Vagina (tissue), 2 donors: ENCODE data around the gene GMEB1.
"Not testable (repeated sequence)": the region's sequence is repeated elsewhere in the genome, so short reads cannot be mapped to it uniquely, and the experiment has no call there.

Experiments
- CTCF ChIP-seq, 3 experiments: fragments of 450-650 bp in 2 of 3; fragments of 200-600 bp in 1 of 3; sonication (generic) in 1 of 3; IDR thresholded peaks; one replicate each; pipeline ENCODE4 v1.5.1; 2017 to 2019; ENCODE audit warnings: antibody characterized with exemption in 3 of 3, mild to moderate bottlenecking in 2 of 3, moderate library complexity in 2 of 3
- POLR2A ChIP-seq, 2 donors: fragments of 450-650 bp; IDR thresholded peaks; one replicate each; pipeline ENCODE4 v1.6.1; 2017; ENCODE audit warnings: antibody characterized with exemption in 2 of 2, mild to moderate bottlenecking in 2 of 2, moderate library complexity in 2 of 2
- POLR2AphosphoS5 ChIP-seq, 2 donors: sonication (generic); formaldehyde crosslinking; IDR thresholded peaks; one replicate each; pipeline ENCODE4 v1.9.0; 2017; ENCODE audit warnings: antibody characterized with exemption in 2 of 2, mild to moderate bottlenecking in 2 of 2, low read depth in 1 of 2; ENCODE audit not compliant: insufficient read depth in 1 of 2

- TF ChIP-seq CTCF (IDR thresholded peaks at IDR 0.05); POLR2A (IDR thresholded peaks at IDR 0.05); POLR2AphosphoS5 (IDR thresholded peaks at IDR 0.05; ENCODE audit: insufficient read depth in 1 of 2, low read depth in 1 of 2): not testable (repeated sequence)
These were observed 23.2 kb upstream of the GMEB1 start for GRCh38 chr1:28645406-28645805.
